Fibroblast of skin of left quadriceps (primary cell): ENCODE results near the gene PIAS4.

Experiments used
- DNase-seq, 2 experiments: peaks; one replicate each; pipeline ENCODE4 v3.0.0-alpha.2; 2013; ENCODE audit warnings: low read depth in 2 of 2

Gene PIAS4

GRCh38 chr19:4058693-4059452, 51.3 kb downstream of the PIAS4 start:
- DNase-seq = no peak

GRCh38 chr19:4059453-4059871, 51.9 kb downstream of the PIAS4 start:
- DNase-seq = no peak

- no peak for DNase-seq
These were observed 52.5 kb downstream of the PIAS4 start for GRCh38 chr19:4059891-4060620.

GRCh38 chr19:4060621-4061177, 53.2 kb downstream of the PIAS4 start:
- DNase-seq = no peak

- no peak for DNase-seq
These were observed 53.7 kb downstream of the PIAS4 start for GRCh38 chr19:4061178-4061682.

- no peak for DNase-seq
These were observed 54.3 kb downstream of the PIAS4 start for GRCh38 chr19:4061683-4062418.

- no peak for DNase-seq
These were observed 55.2 kb downstream of the PIAS4 start for GRCh38 chr19:4062419-4063368.

GRCh38 chr19:4063369-4064148, 56.0 kb downstream of the PIAS4 start:
- no peak for DNase-seq

- DNase-seq = no peak
These were observed 56.6 kb downstream of the PIAS4 start for GRCh38 chr19:4064149-4064495.

GRCh38 chr19:4064496-4065260, 57.1 kb downstream of the PIAS4 start:
- DNase-seq = no peak

- DNase-seq = peak; percentile 94 to 96
These were observed 58.1 kb downstream of the PIAS4 start for GRCh38 chr19:4065430-4066175.

- no peak for DNase-seq
These were observed 58.7 kb downstream of the PIAS4 start for GRCh38 chr19:4066176-4066606.

- peak in 1 of 2 experiments; percentile 39 for DNase-seq
These were observed 59.3 kb downstream of the PIAS4 start, which contains the start of gene ZBTB7A for GRCh38 chr19:4066682-4067395. ZBTB7A (minus strand) TSS chr19:4066899; CDS start chr19:4055232, 11,667 bp downstream.

- no peak for DNase-seq
These were observed 60.0 kb downstream of the PIAS4 start for GRCh38 chr19:4067396-4068046.

GRCh38 chr19:4068047-4068966, 60.8 kb downstream of the PIAS4 start:
- DNase-seq = no peak

GRCh38 chr19:4069331-4069959, 61.9 kb downstream of the PIAS4 start:
- no peak for DNase-seq
